Ovary (tissue), 9 donors: ENCODE measurements around the gene COQ10A. TPM values are rescaled to one million over a fixed set of nuclear protein-coding genes. Genes with fewer than 3 reads are reported as not detected.

Experiments
- DNase-seq, 5 donors: peaks; one replicate each; pipeline ENCODE4 v3.0.0-alpha.2; 2019 to 2020
- H3K27ac ChIP-seq, 2 donors: fragments of 200-600 bp; one replicate each; pipeline versions ENCODE4 v1.5.1 to v1.8.0; 2019 to 2022
- H3K27me3 ChIP-seq: fragments of 200-600 bp; one replicate; pipeline ENCODE4 v1.8.0; 2022
- H3K36me3 ChIP-seq: fragments of 200-600 bp; sonication (generic); one replicate; pipeline ENCODE4 v1.5.1; 2019
- H3K4me1 ChIP-seq: one replicate; pipeline ENCODE4 v1.8.1; 2013; ENCODE audit warnings: mild to moderate bottlenecking, moderate library complexity; ENCODE audit not compliant: insufficient read depth
- H3K4me3 ChIP-seq: fragments of 200-600 bp; sonication (generic); one replicate; pipeline ENCODE4 v1.5.1; 2017
- H3K9me3 ChIP-seq, 2 donors: fragments of 200-600 bp in 1 of 2; sonication (generic) in 1 of 2; one replicate each; pipeline versions ENCODE4 v1.5.1 to v1.8.1; 2013 to 2019; ENCODE audit warnings: mild to moderate bottlenecking in 1 of 2, moderate library complexity in 1 of 2
- CTCF ChIP-seq, 3 donors: fragments of 450-650 bp in 2 of 3; fragments of 200-600 bp in 1 of 3; IDR thresholded peaks; one replicate each; pipeline versions ENCODE4 v1.5.1 to v1.8.0; 2016 to 2022; ENCODE audit warnings: antibody characterized with exemption in 3 of 3, mild to moderate bottlenecking in 1 of 3
- EP300 ChIP-seq: sonication (generic); formaldehyde crosslinking; IDR thresholded peaks from one replicate; pipeline ENCODE4 v1.6.1; 2017; ENCODE audit warnings: antibody characterized with exemption
- POLR2A ChIP-seq: fragments of 450-650 bp; IDR thresholded peaks from one replicate; pipeline ENCODE4 v1.6.1; 2017; ENCODE audit warnings: antibody characterized with exemption, mild to moderate bottlenecking, moderate library complexity
- WGBS, 3 donors: extraction: QIAGEN DNeasy Blood & Tissue Kit in 1 of 3; methylation state at CpG; one replicate each; pipeline versions ENCODE4 v1.1.5 to v1.1.7; 2013 to 2017; 5-methylcytosine and 5-hydroxymethylcytosine counted together
- intact Hi-C, 4 donors: fragments of 100-400 bp; cut with DNase I; formaldehyde crosslinking; loops; one replicate each; pipeline versions ENCODE4 v1.11.0 to v1.15.1; 2022 to 2023
- polyA plus RNA-seq, 2 donors: library from polyadenylated mRNA; stranded (reverse); fragments of 200-250 nt in 1 of 2; fragments of 350-450 nt in 1 of 2; fragmentation: Illumina TruSeq in 1 of 2; extraction: RNeasy Lipid Tissue Mini Kit (QIAGEN cat#74804) in 1 of 2; gene quantifications; one replicate each; pipeline ENCODE4 v1.2.3, GENCODE V29; 2013 to 2014
- total RNA-seq, 7 donors: library from RNA; depleted of rRNA in 2 of 7; stranded (reverse); fragments of >200 nt in 2 of 7; fragmentation: NEBNext Ultra II Directional in 3 of 7; extraction: Animal tissue kit (Norgen Biotek cat#: 25700) in 3 of 7; gene quantifications; one replicate each; pipeline versions ENCODE4 v1.1.0 to v1.2.4, GENCODE V29; 2016 to 2023
- donor health status: DM: no; HTN: no; CAD: no; lungs with moderate emphysema.
- donor health status: DM: no; HTN: no; CAD: no.
- donor health status: Bipolar disorder and iron deficiency.
- donor health status: DM: yes; HTN: yes; CAD: no.
- donor health status: DM: no; HTN: no; CAD: no.
- donor health status: DM: yes; HTN: yes; CAD: no.

Gene COQ10A
- total and polyA plus RNA-seq, 9 donors, result 11.3 to 31.1 (median 14.9) TPM

DNA sequence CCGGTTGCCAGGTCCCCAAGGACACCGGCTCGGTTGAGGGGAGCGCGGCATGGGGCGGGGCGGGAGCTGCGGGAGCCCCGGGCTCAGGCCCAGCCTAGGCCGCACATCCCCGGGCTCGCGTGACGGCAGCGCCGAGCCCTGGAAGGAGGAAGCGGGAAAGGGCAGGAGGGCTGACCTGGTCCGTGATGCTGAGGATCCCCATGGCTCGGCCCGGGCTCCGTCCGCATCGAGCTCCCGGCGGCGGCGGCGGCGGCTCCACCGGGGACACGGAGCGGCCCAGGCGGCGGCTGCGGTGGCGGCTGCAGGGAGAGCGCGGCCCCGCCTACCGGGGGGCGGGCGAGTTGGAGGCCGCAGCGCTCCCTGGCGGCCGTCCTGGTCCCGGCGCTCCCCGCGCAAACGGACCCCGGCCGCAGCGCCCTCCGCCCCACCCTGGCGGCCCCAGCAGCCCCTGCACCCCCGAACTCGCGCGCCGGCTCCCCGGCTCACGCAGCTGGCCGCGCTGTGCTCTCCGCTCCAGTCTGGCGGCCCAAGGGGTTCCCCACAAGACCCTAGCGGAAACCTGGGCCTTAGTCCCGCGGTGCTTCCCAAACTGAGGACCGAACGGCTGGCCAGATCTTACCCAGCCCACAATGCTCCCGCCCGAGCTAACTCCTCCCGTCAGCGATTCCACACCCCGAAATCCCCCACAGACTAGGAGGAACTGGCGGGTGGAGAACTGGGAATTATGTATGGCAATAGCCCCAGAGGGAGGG is 8.5 kb upstream of the COQ10A start, which contains the start of gene ANKRD52:
ANKRD52 (minus strand) TSS at position 317 of the 752 bp plus-strand sequence; CDS start at position 202, 115 bp downstream.
- TF ChIP-seq EP300, result no peak
- TF ChIP-seq CTCF (IDR thresholded peaks at IDR 0.05), result peak in 2 of 3 donors; percentile 89 to 95
- peak; percentile 2 for TF ChIP-seq POLR2A
- WGBS, 3 donors, result 0 to 1% (median 0%) methylated on average over 58 to 78 of the region's 78 CpGs

GRCh38 chr12:56258820-56259183 is 7.9 kb upstream of the COQ10A start:
- peaks cover 4% of the 10 kb centered on the region for H3K4me1 ChIP-seq
- peak overlapping the region; percentile 88 for H3K4me3 ChIP-seq
- DNase-seq, result no peak
- H3K36me3 ChIP-seq, result no peaks in the 10 kb centered on the region
- H3K9me3 ChIP-seq, result no peaks in the 10 kb centered on the region
- TF ChIP-seq CTCF (IDR thresholded peaks at IDR 0.05), result no peak
- no peak for TF ChIP-seq POLR2A
- no peak for TF ChIP-seq EP300
- H3K27ac ChIP-seq, result peak overlapping the region; percentile 41 to 87
- H3K27me3 ChIP-seq, result no peaks in the 10 kb centered on the region
- intact Hi-C loops, result no loop called here
- WGBS, 3 donors, result 2 to 6% (median 5%) methylated on average over 9 of the region's 9 CpGs

More for the DNA sequence above, 8.5 kb upstream of the COQ10A start, which contains the start of gene ANKRD52:
- Histone ChIP-seq H3K9me3 (no peaks in the 10 kb centered on the region), H3K36me3 (no peaks in the 10 kb centered on the region), H3K27me3 (no peaks in the 10 kb centered on the region), H3K4me3 (peak within 1 kb of the TSS; percentile 88), H3K4me1 (peaks cover 4% of the 10 kb centered on the region), H3K27ac (peak within 1 kb of the TSS; percentile 87 to 90)
- peak; percentile 72 to 87 (median 75) for DNase-seq
- intact Hi-C loops, result no loop called here

DNA sequence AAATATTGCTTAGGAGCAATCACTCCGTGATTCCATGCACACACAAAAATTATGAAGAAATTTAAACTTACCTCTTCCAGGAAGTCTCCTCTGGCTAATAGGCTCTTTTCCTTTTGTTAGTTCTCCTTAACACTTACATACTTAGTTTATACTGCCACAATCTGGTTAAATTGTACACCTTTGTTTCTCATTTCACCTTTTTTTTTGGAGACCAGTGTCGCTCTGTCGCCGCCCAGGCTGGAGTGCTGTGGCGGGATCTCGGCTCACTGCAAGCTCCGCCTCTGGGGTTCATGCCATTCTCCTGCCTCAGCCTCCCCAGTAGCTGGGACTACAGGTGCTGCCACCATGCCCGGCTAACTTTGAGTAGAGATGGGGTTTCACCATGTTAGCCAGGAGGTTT is 6.4 kb upstream of the COQ10A start:
- no peaks in the 10 kb centered on the region for H3K36me3 ChIP-seq
- WGBS, 3 donors, result 84 to 89% (median 87%) methylated on average over 8 of the region's 8 CpGs
- no peak overlapping the region for H3K27ac ChIP-seq
- H3K27me3 ChIP-seq, result no peaks in the 10 kb centered on the region
- DNase-seq, result no peak
- no peak overlapping the region for H3K4me3 ChIP-seq
- H3K9me3 ChIP-seq, result no peaks in the 10 kb centered on the region
- TF ChIP-seq EP300 (no peak), CTCF (IDR thresholded peaks at IDR 0.05) (no peak), POLR2A (no peak)
- H3K4me1 ChIP-seq, result peaks cover 4% of the 10 kb centered on the region
- intact Hi-C loops, result no loop called here

DNA sequence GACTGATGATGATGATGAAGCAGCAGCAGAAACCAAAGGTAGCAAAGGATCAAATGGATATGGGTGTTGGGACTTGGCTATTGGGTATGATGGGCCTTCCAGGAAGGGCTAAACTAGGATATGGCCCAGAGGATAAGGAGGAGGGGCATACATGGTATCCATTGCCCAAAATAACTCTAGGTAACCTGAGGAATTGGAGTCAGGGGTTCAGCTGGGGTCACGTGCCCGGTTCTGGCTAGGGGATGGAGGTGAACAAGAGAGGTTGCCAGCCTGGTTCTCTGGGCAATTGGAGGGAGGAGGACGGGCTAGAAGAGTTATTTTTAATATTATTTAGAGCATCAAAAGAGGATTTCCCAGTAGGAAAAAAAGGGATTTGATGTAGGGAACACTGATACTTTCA is 5.8 kb upstream of the COQ10A start:
- Histone ChIP-seq H3K36me3 (no peaks in the 10 kb centered on the region), H3K27ac (no peak overlapping the region), H3K27me3 (no peaks in the 10 kb centered on the region), H3K9me3 (no peaks in the 10 kb centered on the region), H3K4me1 (peaks cover 4% of the 10 kb centered on the region), H3K4me3 (no peak overlapping the region)
- DNase-seq, result no peak
- TF ChIP-seq EP300 (no peak), POLR2A (no peak), CTCF (IDR thresholded peaks at IDR 0.05) (no peak)
- WGBS, 3 donors, result 77 to 84% (median 80%) methylated on average over 3 of the region's 3 CpGs
- intact Hi-C loops, result no loop called here
